GM18502 (cell line): Measurements from ENCODE around the gene ABHD17C.
"Not testable (repeated sequence)": the region's sequence is repeated elsewhere in the genome, so short reads cannot be mapped to it uniquely, and the experiment has no call there.

Experiments
- ATAC-seq: cut with Tn5 transposase; IDR thresholded peaks from one replicate; pipeline ENCODE4 v1.9.1; 2021; ENCODE audit warnings: mild to moderate bottlenecking; ENCODE audit not compliant: unreplicated experiment, poor library complexity

The ABHD17C gene

GRCh38 chr15:80695099-80695910 is at the start of gene ABHD17C:
ABHD17C (plus strand) TSS chr15:80695310; CDS start chr15:80695430, 120 bp downstream.
- peak; percentile 74 for ATAC-seq

- no peak for ATAC-seq
These were observed 49.5 kb upstream of the ABHD17C start for GRCh38 chr15:80645494-80646065.

GRCh38 chr15:80647424-80647823 is 47.7 kb upstream of the ABHD17C start:
- ATAC-seq: not testable (repeated sequence)

- no peak for ATAC-seq
These were observed 40.8 kb upstream of the ABHD17C start for GRCh38 chr15:80654299-80654698.

GRCh38 chr15:80659375-80659774 is 35.7 kb upstream of the ABHD17C start:
- ATAC-seq: no peak

GRCh38 chr15:80660119-80660518 is 35.0 kb upstream of the ABHD17C start:
- ATAC-seq: no peak

- no peak for ATAC-seq
These were observed 33.0 kb upstream of the ABHD17C start for GRCh38 chr15:80662129-80662528.

GRCh38 chr15:80662757-80663553 is 32.2 kb upstream of the ABHD17C start:
- ATAC-seq: no peak

GRCh38 chr15:80665151-80665550 is 30.0 kb upstream of the ABHD17C start:
- ATAC-seq: no peak

GRCh38 chr15:80667936-80668335 is 27.2 kb upstream of the ABHD17C start:
- no peak for ATAC-seq

GRCh38 chr15:80668546-80669236 is 26.4 kb upstream of the ABHD17C start:
- no peak for ATAC-seq

GRCh38 chr15:80669663-80670273 is 25.3 kb upstream of the ABHD17C start:
- ATAC-seq: no peak

GRCh38 chr15:80673561-80674244 is 21.4 kb upstream of the ABHD17C start:
- ATAC-seq: no peak

- no peak for ATAC-seq
These were observed 20.9 kb upstream of the ABHD17C start for GRCh38 chr15:80674245-80674614.

- no peak for ATAC-seq
These were observed 18.1 kb upstream of the ABHD17C start for GRCh38 chr15:80677041-80677440.

GRCh38 chr15:80679167-80679803 is 15.8 kb upstream of the ABHD17C start:
- ATAC-seq: no peak

GRCh38 chr15:80679804-80680175 is 15.3 kb upstream of the ABHD17C start:
- ATAC-seq: no peak

GRCh38 chr15:80682201-80682600 is 12.9 kb upstream of the ABHD17C start:
- ATAC-seq: no peak

GRCh38 chr15:80684697-80685096 is 10.4 kb upstream of the ABHD17C start:
- ATAC-seq: no peak
